ENCODE results near the gene CFAP210. TPM values are rescaled to one million over a fixed set of nuclear protein-coding genes. Genes with fewer than 3 reads are reported as not detected.

CFAP210 gene
- total RNA-seq, 3 donors from 2014 or later, result 0.66 to 3.4 TPM; not detected in 1

- Histone ChIP-seq H3K9me3 (no peaks in the 10 kb centered on the region), H3K4me1 (no peaks in the 10 kb centered on the region), H3K27ac (no peak overlapping the region), H3K27me3 (no peaks in the 10 kb centered on the region), H3K4me3 (no peak overlapping the region), H3K36me3 (no peaks in the 10 kb centered on the region)
- DNase-seq (ENCODE audit: low spot score in 2 of 2), result no peak
- intact Hi-C loops (cut with DNase I; ENCODE audit: low total_unique reads), result no loop called here
- no peak for TF ChIP-seq POLR2A (IDR thresholded peaks at IDR 0.05)
- TF ChIP-seq POLR2AphosphoS5 (IDR thresholded peaks at IDR 0.05), result no peak
- no peak for TF ChIP-seq CTCF (IDR thresholded peaks at IDR 0.05)
Observed at GRCh38 chr2:169637620-169638019, 56.6 kb downstream of the CFAP210 start.

DNA sequence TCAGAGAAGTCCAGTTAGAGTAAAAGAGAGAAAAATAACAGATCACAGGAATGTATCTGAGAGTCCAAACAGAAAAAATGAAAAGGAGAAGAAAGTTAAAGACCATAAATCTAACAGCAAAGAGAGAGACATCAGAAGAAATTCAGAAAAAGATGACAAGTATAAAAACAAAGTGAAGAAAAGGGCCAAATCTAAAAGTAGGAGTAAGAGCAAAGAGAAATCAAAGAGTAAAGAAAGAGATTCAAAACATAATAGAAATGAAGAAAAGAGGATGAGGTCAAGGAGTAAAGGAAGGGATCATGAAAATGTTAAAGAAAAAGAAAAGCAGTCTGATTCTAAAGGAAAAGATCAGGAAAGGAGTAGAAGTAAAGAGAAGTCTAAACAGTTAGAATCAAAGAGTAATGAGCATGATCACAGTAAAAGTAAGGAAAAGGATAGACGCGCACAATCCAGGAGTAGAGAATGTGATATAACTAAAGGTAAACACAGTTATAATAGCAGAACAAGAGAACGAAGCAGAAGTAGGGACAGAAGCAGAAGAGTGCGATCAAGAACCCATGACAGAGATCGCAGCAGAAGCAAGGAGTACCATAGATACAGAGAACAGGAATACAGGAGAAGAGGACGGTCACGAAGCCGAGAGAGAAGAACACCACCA is 57.6 kb downstream of the CFAP210 start:
- no peaks in the 10 kb centered on the region for H3K4me1 ChIP-seq

GRCh38 chr2:169625781-169626180 is 68.4 kb downstream of the CFAP210 start:
- DNase-seq (ENCODE audit: low spot score in 2 of 2), result no peak
- no peaks in the 10 kb centered on the region for H3K27me3 ChIP-seq
- H3K9me3 ChIP-seq, result no peaks in the 10 kb centered on the region
- H3K4me3 ChIP-seq, result no peak overlapping the region
- intact Hi-C loops (cut with DNase I; ENCODE audit: low total_unique reads), result no loop called here
- no peaks in the 10 kb centered on the region for H3K4me1 ChIP-seq
- no peaks in the 10 kb centered on the region for H3K36me3 ChIP-seq
- no peak overlapping the region for H3K27ac ChIP-seq
- no peak for TF ChIP-seq CTCF (IDR thresholded peaks at IDR 0.05)
- TF ChIP-seq POLR2AphosphoS5 (IDR thresholded peaks at IDR 0.05), result no peak
- TF ChIP-seq POLR2A (IDR thresholded peaks at IDR 0.05), result no peak

More for the DNA sequence above, 57.6 kb downstream of the CFAP210 start:
- intact Hi-C loops (cut with DNase I; ENCODE audit: low total_unique reads), result no loop called here
- DNase-seq (ENCODE audit: low spot score in 2 of 2), result no peak
- TF ChIP-seq CTCF (IDR thresholded peaks at IDR 0.05) (no peak), POLR2A (IDR thresholded peaks at IDR 0.05) (no peak)
- Histone ChIP-seq H3K9me3 (no peaks in the 10 kb centered on the region), H3K27me3 (no peaks in the 10 kb centered on the region), H3K36me3 (no peaks in the 10 kb centered on the region), H3K27ac (no peak overlapping the region), H3K4me3 (no peak overlapping the region)

DNA sequence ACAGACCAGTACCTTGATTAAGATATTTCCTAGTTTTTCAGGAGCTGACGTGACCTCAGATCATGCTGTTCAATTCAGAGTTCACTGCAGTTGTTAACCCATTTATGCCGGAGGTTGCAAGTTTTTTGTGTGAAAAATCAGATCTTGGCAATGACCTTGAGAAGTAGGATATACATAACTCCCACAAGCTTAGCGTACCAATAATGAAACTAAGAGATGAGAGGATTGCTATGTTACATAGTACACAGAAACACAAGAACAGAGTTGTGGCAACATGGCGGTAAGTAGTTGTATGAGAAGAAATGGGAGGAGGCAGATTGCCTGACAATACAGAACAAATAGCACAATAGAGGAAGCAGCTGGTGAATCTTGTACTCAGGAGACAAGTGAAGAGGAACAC is 71.0 kb downstream of the CFAP210 start:
- DNase-seq (ENCODE audit: low spot score in 2 of 2), result no peak
- Histone ChIP-seq H3K27ac (no peak overlapping the region), H3K27me3 (no peaks in the 10 kb centered on the region), H3K4me3 (no peak overlapping the region), H3K36me3 (no peaks in the 10 kb centered on the region), H3K4me1 (no peaks in the 10 kb centered on the region), H3K9me3 (no peaks in the 10 kb centered on the region)
- intact Hi-C loops (cut with DNase I; ENCODE audit: low total_unique reads), result no loop called here
- no peak for TF ChIP-seq CTCF (IDR thresholded peaks at IDR 0.05)
- no peak for TF ChIP-seq POLR2A (IDR thresholded peaks at IDR 0.05)
- TF ChIP-seq POLR2AphosphoS5 (IDR thresholded peaks at IDR 0.05), result no peak

GRCh38 chr2:169620509-169620908 is 73.7 kb downstream of the CFAP210 start:
- H3K9me3 ChIP-seq, result peaks cover 8% of the 10 kb centered on the region in 2 donors
- H3K36me3 ChIP-seq, result no peaks in the 10 kb centered on the region
- H3K27ac ChIP-seq, result no peak overlapping the region
- DNase-seq (ENCODE audit: low spot score in 2 of 2), result no peak
- intact Hi-C loops (cut with DNase I; ENCODE audit: low total_unique reads), result no loop called here
- TF ChIP-seq POLR2AphosphoS5 (IDR thresholded peaks at IDR 0.05), result no peak
- no peak for TF ChIP-seq CTCF (IDR thresholded peaks at IDR 0.05)
- TF ChIP-seq POLR2A (IDR thresholded peaks at IDR 0.05), result no peak
- no peaks in the 10 kb centered on the region for H3K4me1 ChIP-seq
- no peaks in the 10 kb centered on the region for H3K27me3 ChIP-seq
- no peak overlapping the region for H3K4me3 ChIP-seq

Measured in breast epithelium (tissue), 4 donors.